NCI-H69 (cell line): ENCODE measurements around the gene IMPACT.

ENCODE experiments used
- DNase-seq: peaks from one replicate; lab custom pipeline; 2025; lab: John Stamatoyannopoulos, UW

IMPACT gene

DNA sequence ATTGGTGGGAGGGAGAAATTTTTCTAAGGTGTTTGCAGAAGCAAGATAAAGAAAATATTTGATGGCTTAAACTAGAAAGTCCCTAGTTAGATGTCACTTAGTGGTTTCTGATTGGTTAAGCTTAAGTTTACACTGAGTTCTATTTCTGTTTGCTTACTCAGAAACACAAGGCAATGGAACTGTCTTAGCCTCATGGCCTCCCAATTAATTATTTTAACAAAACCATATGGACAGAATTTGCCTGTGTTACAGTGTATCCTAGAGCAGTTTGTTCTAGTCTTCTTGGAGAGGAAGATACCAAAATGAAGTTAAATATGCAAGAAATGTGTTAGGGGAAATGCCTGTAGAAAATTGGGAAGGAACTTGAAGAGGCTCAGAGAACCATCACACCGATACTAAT, 4.6 kb upstream of the IMPACT start:
- DNase-seq = peak; percentile 57

DNA sequence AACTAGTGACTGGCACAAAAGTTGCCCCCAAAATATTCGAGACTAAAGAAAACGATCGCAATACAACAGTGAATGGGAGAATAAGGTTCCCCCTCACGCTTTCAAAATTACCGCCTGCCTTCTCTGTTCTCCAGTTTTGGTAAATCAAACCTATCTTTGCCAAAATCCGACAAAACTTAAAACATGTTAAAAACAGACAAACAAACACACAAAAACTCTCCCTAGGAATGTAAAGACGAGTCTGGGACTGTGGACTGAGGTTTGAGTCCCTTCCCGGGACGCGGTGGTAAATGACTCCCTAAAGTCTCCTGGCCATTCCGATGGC, 435 bp upstream of the IMPACT start:
- DNase-seq = no peak

DNA sequence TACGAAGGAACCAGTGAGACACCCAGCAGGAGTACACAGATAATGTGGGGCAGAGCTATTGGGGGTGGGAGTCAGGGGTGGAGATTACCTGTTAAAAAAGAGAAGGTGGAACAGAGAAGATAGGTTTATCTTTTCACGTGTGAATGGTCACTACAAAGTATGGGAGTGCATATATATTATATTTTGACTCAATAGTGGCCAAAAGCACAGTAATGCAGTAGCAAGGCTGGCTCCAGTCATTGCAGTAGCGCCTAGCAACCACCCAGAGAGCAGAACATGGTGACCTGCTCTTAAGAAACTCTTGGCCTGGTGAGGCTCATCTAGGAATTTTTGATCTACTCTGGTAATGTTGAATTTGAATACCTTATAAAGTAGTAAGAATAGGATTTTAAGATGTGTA, 1.0 kb downstream of the IMPACT start:
- peak; percentile 81 for DNase-seq

DNA sequence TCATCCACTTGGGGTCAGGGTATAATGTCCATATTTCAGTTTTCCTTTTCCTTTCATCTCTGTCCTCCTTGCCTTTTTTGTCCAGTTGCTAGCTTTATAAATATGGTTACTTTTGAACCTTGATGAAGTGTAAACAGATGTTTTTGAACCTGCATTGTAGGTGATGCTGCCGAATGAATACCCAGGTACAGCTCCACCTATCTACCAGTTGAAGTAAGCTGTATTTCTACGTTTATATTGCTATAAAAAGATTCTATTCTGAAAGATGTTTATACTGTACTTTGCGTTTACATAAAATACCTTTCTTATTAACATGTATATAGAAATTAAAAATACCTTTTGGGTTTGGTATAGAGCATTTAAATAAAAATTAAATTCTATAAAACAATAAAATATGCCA, 2.2 kb downstream of the IMPACT start:
- peak; percentile 60 for DNase-seq

DNA sequence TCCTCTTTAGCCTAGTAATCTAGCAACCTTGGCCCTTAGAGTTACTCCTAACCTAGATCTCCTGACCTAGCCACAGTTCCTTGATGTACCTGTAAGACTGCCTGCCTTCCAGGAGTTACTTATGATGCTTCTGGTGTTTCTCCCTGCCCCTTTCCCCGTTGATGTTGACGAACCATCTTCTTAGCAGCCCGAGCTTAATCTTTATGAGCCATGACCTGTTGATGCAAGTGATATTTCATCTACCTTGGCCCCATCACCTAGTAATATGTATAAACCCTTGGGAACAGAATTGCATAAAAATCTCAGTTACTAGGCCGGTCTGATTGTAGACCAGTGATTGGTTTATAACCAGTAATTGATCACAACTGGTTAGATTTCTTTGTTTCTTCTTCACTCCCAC, 2.7 kb downstream of the IMPACT start:
- DNase-seq = peak; percentile 51

DNA sequence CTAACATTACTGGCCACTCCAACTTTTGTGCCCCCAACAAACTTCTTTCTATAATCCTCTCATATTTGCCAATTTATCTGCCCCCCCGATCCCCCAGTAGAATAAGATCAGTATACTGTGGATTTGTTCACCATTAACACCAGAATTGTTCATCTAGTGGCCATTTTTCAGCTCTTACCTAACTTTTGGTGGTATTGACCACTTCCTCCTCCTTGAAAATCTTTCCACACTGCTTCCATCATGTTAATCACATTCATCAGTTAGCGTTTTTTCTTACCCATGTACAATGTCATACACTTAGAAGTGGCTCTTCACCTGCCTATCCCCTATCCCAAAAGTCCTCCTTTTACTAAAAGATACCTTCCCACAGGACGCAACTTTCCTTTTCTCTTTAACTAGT, 6.1 kb downstream of the IMPACT start:
- no peak for DNase-seq

DNA sequence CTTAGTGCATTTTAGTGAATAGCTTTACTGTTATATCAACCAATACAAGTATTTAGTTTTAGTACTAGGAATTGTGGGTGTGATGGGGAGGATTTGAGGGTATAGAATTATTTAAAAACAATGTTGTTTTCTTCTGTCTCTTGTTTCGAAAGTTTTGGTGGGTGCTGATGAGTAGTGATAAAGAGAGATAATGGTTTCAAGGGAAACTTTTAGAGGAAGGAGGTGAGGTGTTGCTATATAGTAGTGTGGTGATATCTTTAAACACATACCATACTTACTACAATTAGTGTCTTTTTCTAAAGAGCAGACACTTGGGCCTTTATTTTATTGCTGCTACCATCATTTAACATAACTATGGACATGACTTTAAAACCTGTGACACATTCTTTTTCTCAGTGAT, 10.5 kb downstream of the IMPACT start:
- DNase-seq = no peak

DNA sequence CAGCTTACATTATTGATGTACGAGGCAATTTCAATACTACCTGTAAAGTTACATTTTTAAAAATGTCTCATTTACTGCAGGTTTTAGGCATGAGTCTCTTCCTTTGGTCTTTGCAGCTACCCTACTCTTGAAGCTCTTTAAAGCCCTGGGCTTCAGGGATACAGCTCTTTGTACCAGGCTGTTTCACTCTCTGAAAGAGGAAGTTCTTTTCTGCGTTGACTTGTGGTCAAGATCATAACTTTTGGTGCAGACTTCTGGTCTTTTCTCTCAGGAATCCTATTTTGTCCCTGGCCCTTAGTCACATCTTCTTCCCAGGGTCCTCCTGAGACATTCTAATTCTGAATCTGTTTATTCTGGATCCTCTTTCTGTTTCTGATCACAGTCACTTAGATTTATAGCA, 17.4 kb downstream of the IMPACT start:
- no peak for DNase-seq

DNA sequence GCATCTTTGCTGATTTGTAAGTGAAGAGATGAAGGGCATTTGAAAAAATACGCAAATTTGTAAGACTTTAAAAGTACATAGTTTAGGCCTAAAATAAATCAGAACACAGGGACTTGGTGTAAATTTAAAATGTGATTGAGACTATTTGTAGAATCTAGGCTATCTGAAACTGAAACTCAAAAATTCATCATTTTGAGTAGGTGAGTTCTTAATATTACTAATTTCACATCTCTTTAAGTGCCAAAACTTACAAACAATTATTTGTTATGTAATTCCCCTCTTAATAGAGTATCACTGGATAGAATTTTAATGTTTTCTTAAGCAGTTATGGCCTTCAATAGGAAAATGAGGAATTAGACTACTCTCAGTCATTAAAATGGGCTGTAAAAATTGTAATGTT, 20.0 kb downstream of the IMPACT start:
- no peak for DNase-seq

DNA sequence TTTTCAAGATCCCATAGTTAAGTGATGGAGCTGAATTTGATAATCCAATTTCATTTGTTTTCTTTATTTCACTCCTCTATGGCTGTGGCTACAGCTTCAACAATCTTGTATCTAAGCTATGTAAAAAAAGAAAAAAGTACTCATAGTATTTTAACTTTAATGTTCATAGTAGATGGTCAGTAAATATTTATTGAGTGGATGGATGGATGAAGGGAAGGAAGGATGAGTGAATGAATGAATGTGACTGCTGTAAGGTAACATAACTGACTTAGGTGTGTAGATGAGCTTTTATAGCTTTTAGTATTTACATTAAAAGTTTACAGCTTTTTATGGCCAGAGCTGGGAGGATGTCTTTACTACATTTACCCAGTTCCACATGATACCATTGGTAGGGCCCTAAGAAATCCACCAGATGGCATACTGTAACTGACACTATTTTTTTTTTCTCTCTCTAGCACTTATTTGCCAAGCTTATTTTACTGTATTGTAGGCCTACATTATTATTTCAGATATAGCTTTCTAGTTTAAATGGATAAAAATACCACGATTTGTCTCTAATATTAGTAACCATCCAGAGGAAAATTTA, 20.6 kb downstream of the IMPACT start:
- peak; percentile 30 for DNase-seq

DNA sequence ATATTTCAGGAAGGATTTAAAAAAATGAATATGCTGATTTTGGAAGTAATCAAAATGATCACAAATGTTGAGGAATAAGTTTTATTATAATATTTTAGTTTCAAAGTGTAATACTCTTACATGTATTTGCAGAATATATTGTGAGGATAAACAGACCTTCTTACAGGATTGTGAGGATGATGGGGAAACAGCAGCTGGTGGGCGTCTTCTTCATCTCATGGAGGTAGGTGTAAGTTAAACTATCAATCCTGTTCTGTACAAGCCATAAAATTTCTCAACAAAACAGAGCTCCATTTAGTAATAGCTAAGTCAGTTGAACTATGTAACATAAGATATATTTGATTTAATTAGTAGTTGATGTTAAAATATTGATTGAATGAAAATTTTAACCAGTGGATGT, 21.5 kb downstream of the IMPACT start:
- DNase-seq = no peak

DNA sequence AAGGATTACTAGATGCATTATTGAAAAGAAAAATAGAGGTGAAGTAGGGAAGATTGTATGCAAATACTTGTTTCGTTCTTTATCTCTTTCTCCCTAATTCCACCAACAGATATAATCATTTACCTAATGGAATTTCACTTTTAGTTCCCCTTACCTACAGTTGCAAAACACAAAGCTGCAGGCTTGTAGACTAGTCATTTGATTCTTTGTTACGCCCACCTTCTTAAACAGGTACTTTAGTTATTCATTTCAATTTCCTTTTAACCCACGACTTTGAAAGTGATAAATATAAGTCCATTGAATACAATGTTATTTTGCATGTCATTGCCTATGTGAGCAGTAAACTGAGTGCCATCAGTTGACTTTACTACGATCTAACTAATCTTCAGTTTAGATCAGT, 30.1 kb downstream of the IMPACT start:
- DNase-seq = no peak

DNA sequence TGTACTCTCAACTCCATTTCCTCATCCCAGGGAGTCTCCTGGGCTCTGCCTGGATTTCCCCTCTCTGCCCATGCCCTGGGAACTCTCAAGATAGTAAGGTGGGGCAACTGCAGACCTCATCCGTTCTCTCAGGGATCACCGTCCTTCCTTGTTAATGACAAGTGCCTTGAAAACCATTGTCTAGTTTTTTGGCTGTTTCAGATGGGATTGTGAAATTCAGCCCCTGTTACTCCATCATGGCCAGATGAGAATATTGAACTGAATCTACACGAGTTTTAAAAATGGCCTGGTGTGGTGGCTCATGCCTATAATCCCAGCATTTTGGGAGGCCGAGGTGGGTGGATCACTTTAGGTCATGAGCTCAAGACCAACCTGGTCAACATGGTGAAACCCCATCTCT, 33.3 kb downstream of the IMPACT start:
- DNase-seq = no peak

DNA sequence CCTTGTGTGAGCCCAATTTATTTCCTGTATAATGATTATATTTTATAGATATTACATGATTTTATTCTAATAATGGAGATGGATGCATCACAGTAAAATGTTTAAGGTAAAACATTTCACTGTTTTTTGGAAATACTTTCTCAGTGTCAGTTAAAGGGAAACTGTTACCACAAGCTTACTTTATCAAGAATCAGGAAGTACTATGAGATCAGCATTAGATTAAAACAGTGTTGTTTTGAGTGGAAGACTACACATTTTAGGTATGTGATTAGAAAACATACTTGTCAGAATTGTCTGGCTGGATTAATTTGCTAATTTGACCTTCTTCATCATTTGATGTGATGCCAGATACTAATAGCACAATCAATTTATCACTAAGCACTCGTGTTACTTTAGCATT, 33.9 kb downstream of the IMPACT start, which contains the start of gene HRH4:
Gene HRH4, plus strand, starts transcription at position 250 of the 400 bp plus-strand sequence. Its CDS starts 92 bp downstream, at position 342.
- no peak for DNase-seq

DNA sequence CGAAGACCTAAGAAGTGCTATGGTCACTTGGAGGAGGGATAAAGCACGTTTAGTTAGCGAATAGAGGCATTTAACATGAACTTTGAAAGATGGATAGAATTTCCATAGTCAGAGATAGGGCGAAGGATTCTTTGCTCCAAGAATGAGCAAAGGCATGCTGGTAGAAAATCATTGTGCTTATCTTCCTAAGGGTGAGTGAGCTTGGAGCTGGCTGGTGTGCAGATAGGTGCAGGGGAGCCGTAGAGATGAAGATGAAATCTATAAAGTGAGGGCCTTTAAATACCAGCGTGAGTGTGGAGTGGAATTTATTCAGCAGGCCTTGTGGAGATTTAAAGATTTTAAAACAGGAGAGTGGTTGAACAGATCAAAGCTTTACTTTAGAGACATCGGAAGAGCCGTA, 35.5 kb downstream of the IMPACT start:
- DNase-seq = no peak

DNA sequence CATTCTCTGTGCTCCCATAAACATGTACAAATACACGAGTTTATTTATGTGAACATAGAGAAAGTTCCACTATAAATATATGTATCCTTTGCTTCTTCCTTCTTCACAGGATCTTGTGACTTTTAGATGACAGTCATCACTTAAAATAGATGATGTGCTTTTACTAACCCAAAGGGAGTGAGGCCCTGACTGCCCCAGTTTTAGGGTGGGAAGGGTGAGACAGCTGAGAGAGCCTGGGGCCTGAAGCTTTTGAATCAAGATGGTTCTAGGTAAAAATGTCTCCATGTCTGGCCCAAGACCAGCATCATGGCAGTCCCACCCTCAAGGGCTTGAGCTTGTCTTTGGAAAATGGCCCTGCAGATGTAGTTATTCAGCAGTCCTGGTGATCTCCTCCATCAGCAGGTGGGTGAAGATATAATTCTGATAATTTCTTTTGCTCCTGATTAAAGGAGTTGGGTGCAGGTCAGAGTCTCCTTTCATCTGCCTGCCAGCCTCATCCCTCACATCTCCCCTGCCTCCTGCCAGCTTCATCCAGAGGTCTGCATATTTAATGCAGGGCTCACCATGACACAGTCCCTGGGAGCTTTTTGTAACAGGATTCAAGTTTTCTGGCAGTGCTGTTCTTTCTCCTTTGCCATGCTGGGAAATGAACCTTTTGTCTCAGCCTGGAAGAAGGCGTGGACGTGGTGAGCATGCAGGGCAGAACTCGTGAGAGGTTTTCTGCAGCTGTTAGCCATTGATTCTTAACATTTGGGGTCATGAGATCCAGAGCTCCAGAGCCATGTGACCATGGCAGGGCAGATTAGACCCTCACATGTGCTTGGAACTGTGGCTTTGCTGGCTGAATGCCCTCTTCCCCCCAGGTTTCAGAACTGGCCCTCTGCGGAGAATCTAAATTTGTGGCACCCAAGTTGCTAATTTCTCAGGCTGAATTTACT, 36.6 kb downstream of the IMPACT start:
- DNase-seq = no peak

DNA sequence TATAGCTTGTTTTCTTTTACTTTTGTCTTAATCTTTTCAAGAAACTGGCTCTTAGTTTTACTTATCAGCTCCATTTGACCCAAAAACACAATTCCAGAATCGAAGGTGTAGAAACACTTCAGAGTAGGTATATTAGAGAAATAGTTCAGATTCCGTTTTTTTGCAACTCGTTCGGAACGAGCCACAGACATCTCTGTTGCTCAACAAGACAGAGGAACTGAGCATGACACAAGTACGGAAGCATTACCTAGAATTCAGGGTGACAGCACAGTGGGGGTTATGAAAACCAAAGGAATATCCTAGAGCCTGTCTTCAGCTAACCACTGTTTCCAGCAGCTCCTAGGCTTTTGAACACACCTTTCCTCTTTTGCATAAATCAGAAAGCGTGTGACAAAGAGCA, 39.0 kb downstream of the IMPACT start:
- DNase-seq = no peak

DNA sequence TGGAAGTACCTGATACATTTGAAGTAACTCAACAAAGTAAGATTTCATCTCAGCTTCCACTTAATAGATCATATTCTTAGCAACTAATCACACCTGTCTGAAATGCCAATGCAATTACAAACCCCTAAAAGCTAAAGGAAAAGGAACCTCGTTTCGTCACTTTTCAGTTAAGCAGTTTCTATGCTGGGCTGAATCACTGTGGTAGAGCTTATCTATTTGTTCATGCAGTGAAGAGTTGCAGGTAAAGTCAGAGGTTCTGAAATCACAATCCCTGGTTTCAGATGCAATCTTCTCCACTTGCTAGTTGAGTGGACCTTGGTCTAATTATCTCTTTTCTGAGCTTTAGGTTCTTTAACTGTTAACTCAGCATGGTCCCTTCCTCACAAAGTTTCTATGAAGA, 40.3 kb downstream of the IMPACT start:
- no peak for DNase-seq

DNA sequence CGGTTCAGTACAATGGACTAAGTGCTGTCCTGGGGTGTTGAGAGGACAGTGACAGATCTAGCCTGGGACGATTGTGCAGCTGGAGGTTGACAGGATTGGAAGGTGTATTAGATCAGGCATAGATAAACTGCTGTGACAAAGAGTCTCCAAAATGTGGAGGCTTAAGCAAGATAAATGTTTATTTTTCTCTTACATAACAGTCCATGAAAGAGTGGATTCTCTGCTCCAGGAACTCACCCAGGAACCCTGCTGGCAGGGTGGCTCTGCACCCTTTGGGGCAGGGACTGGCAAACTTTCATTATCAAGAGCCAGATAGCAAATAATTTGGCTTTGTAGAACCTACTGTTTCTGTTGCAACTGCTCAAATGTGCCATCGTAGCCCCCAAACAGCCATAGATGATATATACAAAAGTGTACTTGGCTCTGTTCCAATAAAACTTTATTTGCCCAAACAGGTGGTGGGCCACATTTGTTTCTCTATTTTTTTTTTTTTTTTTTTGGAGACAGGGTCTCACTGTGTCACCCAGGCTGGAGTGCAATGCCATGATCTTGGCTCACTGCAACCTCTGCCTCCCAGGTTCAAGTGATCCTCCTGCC, 43.6 kb downstream of the IMPACT start:
- DNase-seq = peak; percentile 33

DNA sequence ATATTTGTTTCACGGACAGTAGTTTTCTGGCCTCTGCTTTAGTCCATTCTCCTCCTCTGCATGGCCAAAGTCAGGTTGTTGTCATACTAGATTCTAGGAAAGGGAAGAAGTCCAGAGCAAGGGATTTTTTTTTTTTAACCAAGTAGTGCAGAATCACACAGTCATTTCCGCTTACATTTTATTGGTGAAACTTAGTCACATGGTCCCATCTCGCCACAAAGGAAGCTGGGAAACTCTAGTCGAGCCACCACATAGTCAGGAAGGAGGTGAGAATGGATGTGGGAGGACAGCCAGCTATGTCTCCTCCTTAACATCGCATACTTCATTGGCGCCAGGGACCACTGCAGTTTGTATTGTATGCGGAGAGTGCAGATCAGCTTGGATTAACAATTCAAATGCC, 44.3 kb downstream of the IMPACT start:
- DNase-seq = no peak

DNA sequence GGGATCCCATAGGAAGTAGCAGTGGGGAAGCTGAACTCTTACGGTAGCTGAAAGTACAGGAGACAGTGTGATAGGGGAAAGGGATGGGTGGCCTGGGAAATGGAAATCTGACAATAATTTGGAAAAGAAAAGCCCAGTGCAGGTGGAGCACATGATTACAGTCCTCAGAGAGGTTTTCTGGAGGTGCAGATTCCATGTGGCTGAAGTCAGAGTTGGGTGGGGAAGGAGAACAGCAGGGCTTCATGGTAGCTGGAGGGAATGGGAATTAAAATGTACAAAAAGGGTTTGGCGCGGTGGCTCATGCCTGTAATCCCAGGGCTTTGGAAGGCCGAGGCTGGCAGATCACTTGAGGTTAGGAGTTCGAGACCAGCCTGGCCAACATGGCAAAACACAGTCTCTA, 46.1 kb downstream of the IMPACT start:
- DNase-seq = no peak

DNA sequence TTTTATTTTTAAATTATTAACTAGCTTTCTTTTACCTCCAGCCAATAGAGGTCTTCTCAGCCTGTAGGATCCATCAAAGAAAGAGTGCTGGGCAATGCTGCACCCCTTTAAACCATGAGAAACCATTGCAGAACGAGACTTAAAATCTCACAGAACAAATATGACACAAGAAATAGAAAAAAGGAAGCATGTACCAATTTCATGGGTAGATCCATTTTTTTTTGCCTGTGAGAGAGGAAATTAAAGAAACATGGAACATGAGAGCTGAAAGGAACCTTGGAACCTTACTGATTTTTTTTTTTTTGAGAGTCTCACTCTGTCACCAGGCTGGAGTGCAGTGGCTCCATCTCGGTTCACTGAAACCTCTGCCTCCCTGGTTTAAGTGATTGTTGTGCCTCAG, 47.9 kb downstream of the IMPACT start:
- no peak for DNase-seq

DNA sequence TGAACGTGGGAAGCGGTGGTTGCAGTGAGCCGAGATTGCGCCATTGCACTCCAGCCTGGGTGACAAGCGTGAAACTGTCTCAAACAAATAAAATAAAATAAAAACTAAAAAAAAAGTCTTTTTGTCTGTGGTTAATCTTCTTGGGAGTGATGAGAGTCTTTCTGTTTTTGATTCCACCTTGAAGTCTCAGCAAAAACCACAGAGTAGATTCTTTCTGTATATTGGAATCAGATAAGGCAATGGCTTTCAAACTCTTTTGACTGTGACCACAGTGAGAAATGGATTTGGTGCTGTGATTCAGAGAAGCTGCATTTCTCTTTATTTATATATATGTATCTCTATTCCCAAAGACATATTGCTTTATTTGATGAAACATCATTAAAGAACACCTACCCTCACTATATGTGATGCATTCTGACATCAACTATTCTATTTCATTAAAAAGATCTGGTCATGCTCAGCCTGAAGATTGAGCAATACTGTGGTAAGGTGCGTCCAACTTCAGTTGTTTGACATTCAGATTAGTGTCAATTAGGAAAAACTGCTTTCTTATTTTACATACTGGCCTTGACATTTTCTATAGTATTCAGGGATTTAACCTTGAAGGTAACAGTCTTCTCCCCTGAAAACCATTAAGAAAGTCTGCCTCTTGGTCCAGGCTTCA, 49.6 kb downstream of the IMPACT start:
- DNase-seq = no peak
